Measurements from ENCODE around the gene MSI2. TPM values are rescaled to one million over a fixed set of nuclear protein-coding genes. Genes with fewer than 3 reads are reported as not detected.

MSI2 gene
- total and polyA plus RNA-seq, 2 experiments from 2014 or later, result 18.9 to 41.8 TPM

GRCh38 chr17:57629886-57630285 is 373.6 kb downstream of the MSI2 start (continued):
- TF ChIP-seq CTCF (conservative IDR thresholded peaks at IDR 0.05; ENCODE audit: low read depth in 2 of 2), result no peak
- no peak for TF ChIP-seq STAT1 (IDR thresholded peaks at IDR 0.05; ENCODE audit: unreplicated experiment)
- no peak for TF ChIP-seq NANOG (IDR thresholded peaks at IDR 0.05; ENCODE audit: borderline replicate concordance)
- no peak for TF ChIP-seq CREB1 (CRISPR knock-in tag; IDR thresholded peaks at IDR 0.05; ENCODE audit: low read depth)

- DNase-seq (ENCODE audit: low spot score) (no peak), ATAC-seq (no peak)
- H3K9me3 Mint-ChIP-seq, result no peaks in the 10 kb centered on the region
- peaks cover 1% of the 10 kb centered on the region; the same call in 1 of the 3 replicates for H3K4me1 Mint-ChIP-seq
- no peaks in the 10 kb centered on the region for H3K9me2 ChIP-seq (ENCODE audit: insufficient read depth)
- H3K36me3 Mint-ChIP-seq (ENCODE audit: low read depth), result peaks cover 20% of the 10 kb centered on the region
- no peak overlapping the region for H2AFZ ChIP-seq
- H3K4me3 Mint-ChIP-seq, result no peak overlapping the region
- no peaks in the 10 kb centered on the region for H3F3A ChIP-seq (replicated peaks; ENCODE audit: low read depth)
- no peaks in the 10 kb centered on the region for H3K79me2 ChIP-seq (replicated peaks; ENCODE audit: insufficient read depth)
- no peak overlapping the region for H3K4me3 ChIP-seq
- no peaks in the 10 kb centered on the region for H3K27me3 ChIP-seq (ENCODE audit: insufficient read depth)
- H3K4me2 ChIP-seq, result no peak overlapping the region
- no peaks in the 10 kb centered on the region; the same call in 1 of the 2 replicates for H4K20me1 ChIP-seq (replicated peaks; ENCODE audit: insufficient read depth)
- no peak overlapping the region for H3K27ac Mint-ChIP-seq
- H3K36me3 ChIP-seq (ENCODE audit: insufficient read depth), result no peaks in the 10 kb centered on the region; the same call in 1 of the 2 replicates
- H3K27ac ChIP-seq (ENCODE audit: low read depth), result no peak overlapping the region
- H3K27me3 Mint-ChIP-seq (ENCODE audit: insufficient read depth, low read depth, poor library complexity), result peaks cover 9% of the 10 kb centered on the region
- H3K4me1 ChIP-seq (ENCODE audit: insufficient read depth), result no peaks in the 10 kb centered on the region
- TF ChIP-seq JUNB (IDR thresholded peaks at IDR 0.05; ENCODE audit: unreplicated experiment) (no peak), CTCF (conservative IDR thresholded peaks at IDR 0.05; ENCODE audit: low read depth in 2 of 2) (no peak), STAT1 (IDR thresholded peaks at IDR 0.05; ENCODE audit: unreplicated experiment) (no peak), CREB1 (CRISPR knock-in tag; IDR thresholded peaks at IDR 0.05; ENCODE audit: low read depth) (no peak), ZNF331 (CRISPR knock-in tag; IDR thresholded peaks at IDR 0.05; ENCODE audit: low read depth) (no peak), EZH2phosphoT487 (IDR thresholded peaks at IDR 0.05; ENCODE audit: unreplicated experiment) (no peak), EZH2 (IDR thresholded peaks at IDR 0.05; ENCODE audit: low read depth, unreplicated experiment) (no peak), ZNF462 (CRISPR knock-in tag; IDR thresholded peaks at IDR 0.05) (no peak)
- TF ChIP-seq, protein P1, sequence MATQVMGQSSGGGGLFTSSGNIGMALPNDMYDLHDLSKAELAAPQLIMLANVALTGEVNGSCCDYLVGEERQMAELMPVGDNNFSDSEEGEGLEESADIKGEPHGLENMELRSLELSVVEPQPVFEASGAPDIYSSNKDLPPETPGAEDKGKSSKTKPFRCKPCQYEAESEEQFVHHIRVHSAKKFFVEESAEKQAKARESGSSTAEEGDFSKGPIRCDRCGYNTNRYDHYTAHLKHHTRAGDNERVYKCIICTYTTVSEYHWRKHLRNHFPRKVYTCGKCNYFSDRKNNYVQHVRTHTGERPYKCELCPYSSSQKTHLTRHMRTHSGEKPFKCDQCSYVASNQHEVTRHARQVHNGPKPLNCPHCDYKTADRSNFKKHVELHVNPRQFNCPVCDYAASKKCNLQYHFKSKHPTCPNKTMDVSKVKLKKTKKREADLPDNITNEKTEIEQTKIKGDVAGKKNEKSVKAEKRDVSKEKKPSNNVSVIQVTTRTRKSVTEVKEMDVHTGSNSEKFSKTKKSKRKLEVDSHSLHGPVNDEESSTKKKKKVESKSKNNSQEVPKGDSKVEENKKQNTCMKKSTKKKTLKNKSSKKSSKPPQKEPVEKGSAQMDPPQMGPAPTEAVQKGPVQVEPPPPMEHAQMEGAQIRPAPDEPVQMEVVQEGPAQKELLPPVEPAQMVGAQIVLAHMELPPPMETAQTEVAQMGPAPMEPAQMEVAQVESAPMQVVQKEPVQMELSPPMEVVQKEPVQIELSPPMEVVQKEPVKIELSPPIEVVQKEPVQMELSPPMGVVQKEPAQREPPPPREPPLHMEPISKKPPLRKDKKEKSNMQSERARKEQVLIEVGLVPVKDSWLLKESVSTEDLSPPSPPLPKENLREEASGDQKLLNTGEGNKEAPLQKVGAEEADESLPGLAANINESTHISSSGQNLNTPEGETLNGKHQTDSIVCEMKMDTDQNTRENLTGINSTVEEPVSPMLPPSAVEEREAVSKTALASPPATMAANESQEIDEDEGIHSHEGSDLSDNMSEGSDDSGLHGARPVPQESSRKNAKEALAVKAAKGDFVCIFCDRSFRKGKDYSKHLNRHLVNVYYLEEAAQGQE (IDR thresholded peaks at IDR 0.05; ENCODE audit: unreplicated experiment), result no peak
Measured at GRCh38 chr17:57630736-57631135, 374.4 kb downstream of the MSI2 start.

Data from GM23338 (cell line).